Femur (tissue), 1 donor: ENCODE measurements around the gene COPS2.
"Not testable (repeated sequence)": the region's sequence is repeated elsewhere in the genome, so short reads cannot be mapped to it uniquely, and the experiment has no call there.

ENCODE experiments used
- DNase-seq: peaks from one replicate; pipeline ENCODE4 v3.0.0-alpha.2; 2017

Gene COPS2

DNA sequence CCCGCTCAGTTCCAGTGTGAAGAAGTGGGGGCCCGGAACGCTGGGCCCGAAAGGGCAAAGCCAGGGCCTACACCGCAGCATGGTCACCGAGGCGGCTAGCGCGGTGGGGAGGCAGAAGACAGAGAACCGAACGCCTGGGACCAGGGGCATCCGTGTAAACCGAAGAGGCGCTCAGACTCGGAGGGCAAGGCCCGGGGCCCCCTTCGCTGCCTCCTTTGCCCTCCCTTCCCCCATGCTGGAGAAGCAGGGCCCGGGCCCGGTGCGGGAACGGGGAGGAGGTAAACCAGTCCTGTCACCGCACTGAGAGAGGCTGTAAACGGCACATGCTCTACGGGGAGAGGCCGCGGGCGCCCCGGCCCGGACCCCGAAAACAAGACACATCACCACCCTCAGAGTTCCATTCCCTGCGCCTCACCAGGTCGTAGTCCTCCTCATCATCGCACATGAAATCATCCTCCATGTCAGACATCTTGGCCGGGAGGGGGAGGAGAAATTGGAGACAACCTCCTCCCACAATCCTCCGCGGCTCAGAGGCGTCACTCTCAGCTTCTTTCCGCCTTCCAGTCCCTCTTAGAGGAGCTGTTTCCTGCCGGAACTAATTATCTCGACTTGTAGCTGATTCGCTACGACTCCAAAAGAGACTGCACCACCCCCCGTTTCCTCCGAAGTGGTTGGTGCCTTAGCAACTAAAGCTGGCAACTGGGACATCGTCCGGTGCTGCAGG, at the start of gene COPS2:
TSS of gene COPS2 (minus strand) at position 490 of the 724 bp plus-strand sequence. CDS start at position 469, 21 bp downstream.
- peak; percentile 97 for DNase-seq

DNA sequence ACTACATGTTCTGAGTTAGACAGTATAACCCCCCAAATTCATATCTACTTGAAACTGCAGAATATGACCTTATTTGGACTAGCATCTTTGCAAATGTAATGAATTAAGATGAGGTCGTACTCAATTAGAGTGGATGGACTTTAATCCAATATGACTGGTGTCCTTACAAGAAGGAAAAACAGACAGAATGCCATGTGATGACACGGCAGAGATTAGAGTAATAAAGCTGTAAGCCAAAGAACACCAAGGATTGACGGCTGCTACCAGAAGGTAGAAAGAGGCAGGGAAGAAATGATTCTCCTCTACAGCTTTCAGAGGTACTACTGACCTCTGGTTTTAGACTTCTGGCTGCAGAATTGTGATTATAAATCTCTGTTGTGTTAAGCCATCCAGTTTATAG, 44.9 kb upstream of the COPS2 start:
- DNase-seq = no peak

DNA sequence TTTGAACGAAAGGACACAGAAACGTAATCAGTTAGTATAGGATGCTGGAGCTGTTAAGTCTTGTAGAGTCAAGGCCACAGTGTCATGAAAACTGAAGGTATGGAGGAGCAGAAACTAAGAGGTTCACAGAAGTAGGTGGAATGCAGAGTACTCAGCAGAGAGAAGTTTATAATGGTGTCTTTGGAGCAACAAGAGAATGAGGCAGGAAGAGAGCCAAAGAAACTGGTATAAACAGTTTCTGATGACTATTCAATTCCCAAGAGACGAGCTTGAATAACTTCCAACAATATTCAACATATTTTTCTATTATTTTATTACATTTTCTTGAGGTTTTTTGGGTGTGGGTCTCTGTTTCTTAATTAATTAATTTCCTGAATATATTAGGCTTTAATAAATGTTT, 44.3 kb upstream of the COPS2 start:
- DNase-seq = no peak

DNA sequence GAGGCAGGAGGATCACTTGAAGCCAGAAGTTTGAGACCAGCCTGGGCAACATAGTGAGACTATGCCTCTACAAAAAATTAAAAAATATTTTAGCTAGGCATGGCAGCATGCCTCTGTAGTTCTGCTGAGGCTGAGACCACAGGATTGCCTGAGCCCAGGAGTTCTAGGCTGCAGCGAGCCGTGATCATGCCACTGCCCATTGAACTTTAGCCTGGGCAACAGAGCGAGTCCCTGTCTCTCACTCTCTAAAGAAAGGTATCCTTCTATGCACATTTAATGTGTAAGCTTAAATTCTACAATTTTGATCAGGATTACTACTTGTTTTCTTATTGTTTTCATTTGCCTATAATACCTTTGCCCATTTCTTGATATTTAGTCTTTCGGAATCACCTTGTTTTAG, 41.5 kb upstream of the COPS2 start:
- no peak for DNase-seq

DNA sequence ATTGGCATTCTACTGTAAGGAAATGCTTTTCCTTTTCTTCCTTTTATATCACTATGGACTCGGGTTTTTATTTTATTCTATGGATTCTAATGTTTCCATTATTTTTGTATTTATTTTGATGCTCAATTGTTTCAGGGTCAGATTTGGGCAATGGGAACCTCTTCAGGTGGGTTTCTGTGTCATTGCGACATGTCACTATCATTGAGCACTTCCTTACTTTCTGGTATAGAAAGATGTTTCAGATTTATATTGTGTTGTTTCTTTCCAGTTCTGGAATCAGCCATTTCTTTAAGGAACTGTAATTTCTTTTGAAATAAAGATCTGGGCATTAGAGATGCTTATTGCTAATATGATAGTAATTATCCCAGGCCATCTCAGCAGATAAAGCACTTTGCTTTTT, 36.5 kb upstream of the COPS2 start:
- DNase-seq = no peak

DNA sequence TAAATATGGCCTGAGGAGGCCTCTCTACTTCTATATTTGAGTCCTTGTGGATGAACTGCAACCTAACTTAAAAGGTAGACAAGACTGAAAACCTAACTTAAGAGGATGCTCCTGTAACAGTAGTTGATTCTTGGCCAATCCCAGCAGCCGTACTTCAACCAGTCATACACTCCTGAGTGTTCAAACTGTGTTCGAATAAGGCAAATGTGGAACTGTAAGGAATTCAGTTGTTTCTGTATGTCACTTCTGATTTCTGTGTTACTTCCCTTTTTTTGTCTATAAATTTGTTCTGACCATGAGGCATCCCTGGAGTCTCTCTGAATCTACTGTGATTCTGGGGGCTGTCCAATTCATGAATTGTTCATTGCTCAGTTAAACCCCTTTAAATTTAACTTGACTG, 35.2 kb upstream of the COPS2 start:
- no peak for DNase-seq

DNA sequence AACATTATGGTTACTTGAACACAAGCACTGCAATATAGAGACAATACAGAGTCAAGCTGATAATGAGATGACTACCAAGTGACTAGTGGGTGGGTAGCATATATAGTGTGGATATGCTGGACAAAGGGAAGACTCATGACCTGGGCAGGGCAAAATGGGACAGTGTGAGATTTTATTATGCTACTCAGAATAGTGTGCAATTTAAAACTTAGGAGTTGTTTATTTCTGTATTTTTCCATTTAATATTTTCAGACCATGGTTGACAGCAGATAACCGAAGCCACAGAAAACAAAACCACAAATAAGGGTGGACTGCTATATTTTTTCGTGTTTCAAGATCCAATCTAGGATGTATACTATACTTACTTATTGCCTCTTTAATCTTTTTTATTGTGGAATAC, 34.2 kb upstream of the COPS2 start:
- no peak for DNase-seq

DNA sequence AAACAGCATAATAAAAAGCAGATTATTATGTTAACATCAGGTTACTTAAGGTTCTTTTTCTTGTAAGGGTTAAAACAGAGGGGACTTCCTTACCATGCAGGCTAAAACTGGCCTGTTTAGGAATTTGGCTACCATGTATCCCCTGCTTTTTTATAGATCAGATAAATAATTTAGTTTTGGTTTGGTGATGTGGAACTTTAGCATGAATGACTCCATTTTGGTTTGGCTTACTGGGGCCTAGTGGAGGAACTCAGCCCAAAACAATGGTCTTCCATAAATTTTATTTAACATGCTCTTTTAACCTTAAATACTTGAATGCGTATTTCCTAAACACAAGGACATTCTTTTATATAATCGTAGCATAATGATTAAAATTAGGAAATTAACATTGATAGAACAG, 33.5 kb upstream of the COPS2 start:
- no peak for DNase-seq

DNA sequence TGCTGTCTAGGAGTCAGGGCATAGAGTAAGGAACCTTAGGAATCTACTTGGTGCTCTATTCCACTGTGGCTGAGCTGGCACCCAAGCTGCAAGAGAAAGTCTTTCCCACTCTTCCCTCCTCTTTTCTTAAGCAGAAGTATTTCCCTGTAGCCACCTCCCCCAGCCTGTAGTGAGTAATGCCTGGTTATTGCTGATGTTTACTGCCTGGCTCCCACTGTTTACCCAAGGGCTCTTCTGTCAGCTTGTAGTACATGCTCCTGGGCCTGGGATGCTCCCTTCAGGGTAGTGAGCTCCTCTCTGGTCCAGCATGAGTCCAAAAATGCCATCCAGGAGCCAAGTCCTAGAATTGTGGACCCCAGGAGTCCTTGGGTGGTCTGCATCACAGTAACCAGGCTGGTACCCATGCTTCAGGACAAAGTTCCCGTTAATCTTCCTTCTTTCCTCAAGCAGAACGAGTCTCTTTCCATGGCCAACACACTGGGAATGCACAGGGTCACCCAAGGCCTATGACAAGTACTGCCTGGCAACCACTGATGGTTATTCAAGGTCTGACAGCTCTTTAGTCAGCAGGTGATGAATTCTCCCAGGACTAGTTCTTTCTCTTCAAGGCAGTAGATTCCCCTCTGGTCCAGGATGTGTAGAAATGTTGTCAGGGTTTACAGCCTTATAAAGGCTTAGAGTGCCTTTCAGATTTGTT, 32.3 kb upstream of the COPS2 start:
- DNase-seq = no peak

DNA sequence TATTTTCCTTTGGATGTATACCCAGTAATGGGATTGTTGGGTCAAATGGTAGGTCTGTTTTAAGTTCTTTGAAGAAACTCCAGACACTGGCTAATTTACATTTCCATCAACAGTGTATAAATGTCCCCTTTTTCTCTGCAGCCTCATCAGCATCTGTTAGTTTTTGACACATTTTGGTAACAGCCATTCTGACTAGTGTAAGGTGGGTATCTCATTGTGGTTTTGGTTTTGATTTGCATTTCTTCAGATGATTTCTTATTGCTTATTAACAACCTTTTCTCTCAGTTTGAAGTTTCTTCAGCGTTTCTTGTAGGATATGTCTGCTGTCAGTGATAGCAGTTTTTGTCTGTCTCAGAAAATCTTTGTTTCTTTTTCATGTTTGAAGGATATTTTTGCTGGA, 30.1 kb upstream of the COPS2 start:
- no peak for DNase-seq

DNA sequence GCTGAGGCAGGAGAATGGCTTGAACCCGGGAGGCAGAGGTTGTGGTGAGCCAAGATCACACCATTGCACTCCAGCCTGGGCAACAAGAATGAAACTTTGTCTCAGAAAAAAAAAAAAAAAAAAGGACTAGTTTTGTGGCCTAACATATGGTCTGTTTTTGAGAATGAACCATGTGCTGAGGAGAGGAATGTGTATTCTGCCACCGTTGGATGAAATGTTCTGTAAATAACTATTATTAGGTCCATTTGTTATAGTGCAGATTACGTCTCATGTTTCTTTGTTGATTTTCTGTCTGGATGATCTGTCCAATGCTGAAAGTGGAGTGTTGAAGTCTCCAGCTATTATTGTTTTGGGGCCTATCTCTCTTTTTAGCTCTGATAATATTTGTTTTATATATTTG, 28.3 kb upstream of the COPS2 start:
- not testable (repeated sequence) for DNase-seq

DNA sequence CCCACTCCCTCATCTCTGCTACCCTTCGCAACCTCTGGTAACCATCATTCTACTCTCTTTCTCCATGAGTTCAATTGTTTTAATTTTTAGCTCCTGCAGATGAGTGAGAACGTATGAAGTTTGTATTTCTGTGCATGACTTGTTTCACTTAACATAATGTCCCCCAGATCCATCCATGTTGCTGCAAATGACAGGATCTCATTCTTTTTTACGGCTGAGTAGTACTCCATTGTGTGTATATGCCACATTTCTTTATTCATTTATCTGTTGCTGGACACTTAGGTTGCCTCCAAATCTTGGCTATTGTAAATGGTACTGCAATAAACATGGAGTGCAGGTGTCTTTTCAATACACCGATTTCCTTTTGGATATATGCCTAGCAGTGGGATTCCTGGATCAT, 26.7 kb upstream of the COPS2 start:
- DNase-seq = no peak

DNA sequence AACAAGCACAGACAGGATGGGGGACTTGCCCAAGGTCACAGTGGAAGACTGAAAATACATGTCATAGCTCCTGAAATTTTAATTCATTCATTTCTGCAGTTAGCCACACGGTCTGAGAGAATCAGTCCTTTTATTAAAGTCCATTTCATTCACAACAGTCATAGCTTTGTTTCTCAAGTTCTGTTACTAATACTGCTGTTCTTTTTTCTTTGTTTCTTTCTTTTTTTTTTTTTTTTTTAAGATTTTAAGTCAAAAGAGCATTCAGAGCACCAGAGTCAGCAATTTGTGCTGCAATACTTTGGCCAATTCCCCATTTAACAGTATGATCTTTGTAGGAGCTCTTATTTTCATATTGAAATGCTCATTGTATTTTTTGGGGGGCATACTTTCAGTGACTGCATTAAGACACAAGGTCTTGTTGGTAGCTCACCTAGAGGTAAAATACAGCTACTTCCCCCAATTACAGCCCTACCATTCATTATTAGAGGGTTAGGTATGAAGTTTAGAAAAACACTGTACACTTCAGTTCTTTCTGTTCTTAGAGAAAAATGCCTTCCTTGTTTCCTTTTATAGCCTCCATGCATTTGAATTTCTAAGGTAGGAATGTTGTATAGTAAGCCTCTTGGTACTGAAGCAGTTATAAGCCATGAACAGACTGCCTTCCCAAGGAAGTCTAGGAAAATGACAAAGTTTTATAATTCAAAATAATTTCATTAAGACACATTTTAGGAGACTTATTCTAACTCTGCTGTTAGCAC, 24.2 kb upstream of the COPS2 start:
- DNase-seq = no peak

DNA sequence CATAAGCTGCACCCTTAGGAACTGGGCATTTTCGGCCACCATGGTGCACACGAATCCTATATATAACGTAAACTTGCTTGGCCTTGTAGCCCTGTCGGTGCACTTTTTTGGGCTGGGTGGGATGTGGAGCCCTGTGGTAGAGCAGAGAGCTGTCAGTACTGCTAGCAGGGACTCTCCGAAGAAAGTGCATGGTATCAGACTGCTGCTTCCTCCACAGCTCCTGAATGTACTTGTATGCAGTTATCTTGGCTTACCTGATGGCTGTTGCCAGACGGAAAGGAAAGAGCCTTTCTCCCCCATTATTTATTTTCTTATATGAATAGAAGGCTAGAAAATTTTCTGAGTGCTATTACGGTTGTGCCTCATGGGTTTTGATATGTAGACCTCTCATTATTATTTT, 23.1 kb upstream of the COPS2 start:
- no peak for DNase-seq

DNA sequence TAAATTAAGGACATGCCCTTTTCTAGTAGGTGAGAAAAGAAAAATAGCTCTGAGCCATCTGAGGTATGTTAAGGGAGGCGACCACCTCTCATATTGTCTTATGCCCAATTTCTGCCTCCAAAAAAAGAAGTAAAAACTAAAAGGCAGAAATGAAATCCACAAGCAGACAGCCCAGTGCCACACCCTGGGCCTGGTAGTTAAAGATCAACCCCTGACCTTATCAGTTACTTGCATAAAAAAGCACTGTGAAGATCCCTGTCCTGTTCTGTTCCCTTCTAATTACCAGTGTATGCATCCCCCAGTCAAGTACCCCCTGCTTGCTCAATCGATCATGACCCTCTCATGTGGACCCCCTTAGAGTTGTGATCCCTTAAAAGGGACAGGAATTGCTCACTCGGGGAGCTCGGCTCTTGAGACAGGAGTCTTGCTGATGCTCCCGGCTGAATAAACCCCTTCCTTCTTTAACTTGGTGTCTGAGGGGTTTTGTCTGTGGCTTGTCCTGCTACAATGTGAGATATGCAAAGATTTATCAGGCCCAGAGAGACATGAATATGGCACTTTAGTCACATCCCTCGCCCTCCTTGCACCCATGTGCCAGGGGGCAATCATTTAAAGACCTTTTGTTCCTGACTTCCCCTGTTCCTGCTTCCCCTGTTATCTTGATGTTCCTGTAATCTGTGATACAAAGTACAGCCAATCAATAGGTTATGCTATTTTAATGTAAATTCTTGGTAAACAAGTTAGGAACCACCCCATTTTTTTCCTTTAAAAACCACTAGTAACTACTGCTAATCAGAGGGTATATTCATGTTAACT, 20.4 kb upstream of the COPS2 start:
- DNase-seq = not testable (repeated sequence)

DNA sequence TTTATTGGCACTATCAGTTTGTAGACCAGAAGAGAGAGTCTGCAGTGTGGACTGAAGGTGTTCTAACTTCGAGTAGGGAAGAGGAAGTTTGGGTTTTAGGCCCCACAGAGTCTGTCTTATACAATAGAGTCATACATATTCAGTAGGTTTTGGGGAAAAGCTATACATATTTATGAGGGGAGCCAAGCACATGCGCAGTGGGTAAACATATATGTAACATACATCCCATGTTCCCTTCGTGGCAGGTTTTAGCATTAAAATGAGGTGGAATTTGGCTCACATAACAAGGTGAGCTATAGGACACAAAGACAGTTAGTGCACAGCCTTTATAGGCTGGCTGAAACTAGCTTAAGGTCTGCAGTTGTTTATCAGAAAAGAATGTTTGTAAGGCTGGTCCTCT, 19.5 kb upstream of the COPS2 start:
- DNase-seq = no peak

DNA sequence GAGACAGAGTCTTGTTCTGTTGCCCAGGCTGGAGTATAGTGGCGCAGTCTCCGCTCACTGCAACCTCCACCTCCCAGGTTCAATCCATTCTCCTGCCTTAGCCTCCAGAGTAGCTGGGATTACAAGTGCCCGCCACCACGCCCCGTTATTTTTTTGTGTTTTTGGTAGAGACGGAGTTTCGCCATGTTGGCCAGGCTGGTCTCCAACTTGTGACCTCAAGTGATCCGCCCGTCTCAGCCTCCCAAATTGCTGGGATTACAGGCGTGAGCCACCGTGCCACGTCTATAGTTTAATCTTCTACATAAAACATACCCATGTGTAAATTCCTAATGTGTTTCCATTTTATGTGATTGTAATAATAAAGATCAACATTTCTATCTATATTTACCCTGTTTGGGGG, 16.4 kb upstream of the COPS2 start:
- DNase-seq = no peak

DNA sequence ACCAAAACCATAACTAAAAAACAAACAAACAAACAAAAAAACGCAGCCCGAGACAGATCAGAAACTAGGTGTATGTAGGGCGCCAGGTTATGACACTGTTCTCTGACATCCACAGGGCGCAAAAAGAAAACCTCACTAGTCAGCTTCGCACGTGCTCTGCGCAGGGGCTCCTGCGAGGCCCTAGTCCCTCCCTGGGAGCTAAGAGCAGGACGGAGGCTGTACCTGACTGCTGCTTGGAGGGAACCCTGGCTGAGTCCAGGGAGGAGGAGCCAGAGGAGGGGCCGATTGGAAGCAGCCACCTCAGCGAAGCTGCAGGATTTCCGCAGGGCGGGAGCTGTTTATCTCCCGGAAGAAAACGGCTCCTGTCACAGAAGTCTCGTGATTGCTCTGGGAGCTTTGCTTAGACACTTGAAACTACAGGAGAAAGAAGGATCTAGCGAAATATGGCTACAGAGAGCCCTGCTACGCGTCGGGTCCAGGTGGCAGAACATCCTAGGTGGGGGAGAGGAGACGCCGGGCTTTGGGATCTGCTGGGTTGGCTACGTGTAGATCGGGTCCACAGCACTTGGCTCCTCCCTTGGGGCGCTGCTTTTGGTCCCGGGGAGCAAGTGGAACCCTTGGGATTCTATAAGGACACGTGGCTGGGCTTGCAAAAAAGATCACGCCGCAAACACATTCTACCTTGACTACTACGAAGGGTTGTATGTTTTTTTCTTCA, 14.6 kb upstream of the COPS2 start, which contains the start of gene GALK2:
TSS of gene GALK2 (plus strand) at position 368 of the 718 bp plus-strand sequence. CDS start at position 444, 76 bp downstream.
- DNase-seq = peak; percentile 91

DNA sequence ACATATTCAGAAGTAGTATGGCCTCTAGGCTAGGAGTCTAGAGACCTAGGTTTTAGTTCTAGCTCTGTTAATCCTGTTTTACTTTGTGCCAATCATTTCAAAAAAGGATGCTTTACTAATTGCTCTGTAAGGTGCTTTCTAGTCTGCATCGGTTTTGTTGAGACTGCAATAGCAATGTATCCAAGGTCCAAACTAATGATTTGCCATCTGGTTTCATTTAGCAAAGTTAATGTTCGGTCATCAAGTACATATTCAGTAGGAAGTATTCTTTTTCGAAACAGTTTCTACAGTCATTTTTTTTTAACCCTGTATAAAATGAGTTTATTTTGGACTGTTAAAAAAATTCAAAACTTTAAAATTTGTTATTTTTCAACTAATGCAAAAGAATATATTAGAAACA, 12.6 kb upstream of the COPS2 start:
- DNase-seq = no peak

DNA sequence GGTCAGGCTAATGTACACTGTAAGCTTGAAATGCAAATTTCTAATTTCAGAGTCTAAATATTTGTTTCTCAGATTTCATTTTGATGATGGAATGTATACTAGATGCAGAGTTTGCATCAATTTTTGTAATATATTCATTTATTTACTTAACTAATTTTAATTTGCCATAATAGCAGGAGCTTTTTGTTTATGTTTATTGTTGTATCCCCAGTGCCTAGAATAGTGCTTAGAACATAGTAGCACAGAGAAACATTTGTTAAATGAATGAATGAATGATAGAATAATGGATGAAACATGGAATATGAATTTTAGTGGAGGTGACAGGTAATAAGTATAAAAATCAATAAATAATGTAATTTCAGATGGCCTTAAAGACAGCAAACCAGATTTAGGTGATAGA, 9.5 kb upstream of the COPS2 start:
- DNase-seq = no peak

DNA sequence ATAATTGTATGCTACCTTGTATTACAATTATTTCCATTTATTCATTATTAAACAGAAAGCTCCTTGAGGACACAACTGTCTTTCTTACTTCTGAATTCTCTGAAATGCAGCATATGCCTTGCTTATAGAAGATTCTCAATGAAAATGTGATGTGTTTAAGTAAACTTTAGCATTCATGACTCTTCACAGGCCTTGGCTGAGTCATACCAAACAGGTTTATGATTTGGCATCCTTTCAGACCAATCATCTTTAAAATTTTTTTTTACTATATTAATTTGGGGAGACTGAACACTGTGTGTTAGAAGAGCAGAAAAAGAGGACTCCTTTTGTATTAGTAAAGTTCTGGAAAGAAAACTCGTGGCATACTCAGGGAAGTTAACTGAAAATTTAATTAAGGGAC, 8.3 kb upstream of the COPS2 start:
- DNase-seq = no peak
